Liver (tissue), 9 donors: ENCODE data around the gene SWAP70. TPM values are rescaled to one million over a fixed set of nuclear protein-coding genes. Genes with fewer than 3 reads are reported as not detected.

Experiments used
- DNase-seq: peaks from one replicate; pipeline ENCODE4 v3.0.0-alpha.2; 2017; ENCODE audit warnings: low spot score
- H3K27ac ChIP-seq, 2 donors: one replicate each; pipeline ENCODE4 v1.7.0; 2013; ENCODE audit warnings: inconsistent platforms in 2 of 2, low read length in 2 of 2, control low read depth in 1 of 2, low read depth in 1 of 2, mild to moderate bottlenecking in 1 of 2
- H3K27me3 ChIP-seq, 4 donors: one replicate each; pipeline versions ENCODE4 v1.6.1 to v1.7.0; 2013; ENCODE audit warnings: low read length in 3 of 4, inconsistent platforms in 1 of 4, mild to moderate bottlenecking in 1 of 4, moderate library complexity in 1 of 4; ENCODE audit not compliant: control insufficient read depth in 4 of 4, insufficient read depth in 4 of 4
- H3K36me3 ChIP-seq, 4 donors: one replicate each; pipeline versions ENCODE4 v1.6.1 to v1.7.0; 2013; ENCODE audit warnings: low read length in 3 of 4, mild to moderate bottlenecking in 3 of 4, low read depth in 1 of 4, moderate library complexity in 1 of 4; ENCODE audit not compliant: control insufficient read depth in 4 of 4, insufficient read depth in 3 of 4
- H3K4me1 ChIP-seq, 4 donors: one replicate each; pipeline versions ENCODE4 v1.6.1 to v1.7.0; 2013; ENCODE audit warnings: low read length in 3 of 4, mild to moderate bottlenecking in 3 of 4, moderate library complexity in 1 of 4; ENCODE audit not compliant: control insufficient read depth in 4 of 4, insufficient read depth in 4 of 4
- H3K4me3 ChIP-seq, 3 donors: one replicate each; pipeline versions ENCODE4 v1.6.1 to v1.7.0; 2013; ENCODE audit warnings: low read length in 3 of 3, control low read depth in 1 of 3, low read depth in 1 of 3, mild to moderate bottlenecking in 1 of 3
- H3K9ac ChIP-seq, 2 donors: one replicate each; pipeline ENCODE4 v1.7.0; 2013; ENCODE audit warnings: low read length in 2 of 2, mild to moderate bottlenecking in 2 of 2, moderate library complexity in 2 of 2, control low read depth in 1 of 2, low read depth in 1 of 2
- H3K9me3 ChIP-seq, 4 donors: one replicate each; pipeline versions ENCODE4 v1.6.1 to v1.7.0; 2013; ENCODE audit warnings: low read length in 3 of 4; ENCODE audit not compliant: control insufficient read depth in 4 of 4
- CTCF ChIP-seq: fragments of 150-350 bp; IDR thresholded peaks from 2 replicates; pipeline ENCODE4 v1.5.1; 2017; ENCODE audit warnings: improper control_type of control experiment, low read depth, low read length; ENCODE audit not compliant: missing input control
- EGR1 ChIP-seq, 2 donors: IDR thresholded peaks; 2 replicates each; pipeline ENCODE4 v1.6.1; 2016 to 2018; ENCODE audit warnings: antibody characterized with exemption in 2 of 2, low read depth in 2 of 2
- FOXA1 ChIP-seq: IDR thresholded peaks from 2 replicates; pipeline ENCODE4 v1.6.1; 2016; ENCODE audit warnings: antibody characterized with exemption
- FOXA2 ChIP-seq: IDR thresholded peaks from 2 replicates; pipeline ENCODE4 v1.6.1; 2016; ENCODE audit warnings: antibody characterized with exemption
- GABPA ChIP-seq, 2 donors: IDR thresholded peaks in 1 of 2; conservative IDR thresholded peaks in 1 of 2; 2 replicates each; pipeline ENCODE4 v1.6.1; 2016; ENCODE audit warnings: antibody characterized with exemption in 2 of 2, mild to moderate bottlenecking in 1 of 2, moderate library complexity in 1 of 2
- HNF4A ChIP-seq, 2 donors: conservative IDR thresholded peaks; 2 replicates each; pipeline ENCODE4 v1.6.1; 2016; ENCODE audit warnings: antibody characterized with exemption in 2 of 2, mild to moderate bottlenecking in 2 of 2
- HNF4G ChIP-seq: IDR thresholded peaks from 2 replicates; pipeline ENCODE4 v1.6.1; 2016; ENCODE audit warnings: antibody characterized with exemption
- JUND ChIP-seq, 2 donors: IDR thresholded peaks; 2 replicates each; pipeline ENCODE4 v1.6.1; 2016; ENCODE audit warnings: antibody characterized with exemption in 2 of 2
- MAX ChIP-seq: IDR thresholded peaks from 2 replicates; pipeline ENCODE4 v1.6.1; 2016; ENCODE audit warnings: antibody characterized with exemption
- NR2F2 ChIP-seq: IDR thresholded peaks from 2 replicates; pipeline ENCODE4 v1.6.1; 2016; ENCODE audit warnings: antibody characterized with exemption
- RAD21 ChIP-seq, 2 donors: IDR thresholded peaks; 2 replicates each; pipeline ENCODE4 v1.6.1; 2016; ENCODE audit warnings: antibody characterized with exemption in 2 of 2, mild to moderate bottlenecking in 2 of 2
- SP1 ChIP-seq: IDR thresholded peaks from 2 replicates; pipeline ENCODE4 v1.6.1; 2018; ENCODE audit warnings: antibody characterized with exemption, mild to moderate bottlenecking
- TAF1 ChIP-seq: conservative IDR thresholded peaks from 2 replicates; pipeline ENCODE4 v1.6.1; 2016; ENCODE audit warnings: antibody characterized with exemption, mild to moderate bottlenecking
- YY1 ChIP-seq: IDR thresholded peaks from 2 replicates; pipeline ENCODE4 v1.6.1; 2016; ENCODE audit warnings: antibody characterized with exemption, mild to moderate bottlenecking
- WGBS: extraction: QIAGEN DNeasy Blood & Tissue Kit; methylation state at CpG from one replicate; pipeline ENCODE4 v1.1.7; 2013; 5-methylcytosine and 5-hydroxymethylcytosine counted together
- polyA plus RNA-seq, 2 donors: library from polyadenylated mRNA; stranded (reverse) in 1 of 2; unstranded in 1 of 2; fragments of 200-250 nt in 1 of 2; fragments of >200 nt in 1 of 2; fragmentation: Nextera tagmentation in 1 of 2; extraction: Ambion mirVana in 1 of 2; gene quantifications; one replicate each; pipeline versions ENCODE4 v1.2.1 to v1.2.3, GENCODE V29; 2013 to 2015
- total RNA-seq, 2 donors: library from RNA; depleted of rRNA; stranded (reverse); fragments of >200 nt; gene quantifications; one replicate each; pipeline ENCODE4 v1.2.3, GENCODE V29; 2014
- TF ChIP-seq, protein P1 (sequence below): IDR thresholded peaks from 2 replicates; pipeline ENCODE4 v1.6.1; 2016; ENCODE audit warnings: antibody characterized with exemption, mild to moderate bottlenecking
- TF ChIP-seq, protein P2 (sequence below): IDR thresholded peaks from 2 replicates; pipeline ENCODE4 v1.6.1; 2016; ENCODE audit warnings: antibody characterized with exemption
- TF ChIP-seq, protein P3 (sequence below): IDR thresholded peaks from 2 replicates; pipeline ENCODE4 v1.6.1; 2016; ENCODE audit warnings: antibody characterized with exemption
- donor health status: healthy.
- donor health status: healthy.
- donor health status: healthy.
- donor health status: healthy.
- donor health status: healthy.

The SWAP70 gene
- total and polyA plus RNA-seq, 4 donors, result 4.0 to 8.4 (median 5.8) TPM

DNA sequence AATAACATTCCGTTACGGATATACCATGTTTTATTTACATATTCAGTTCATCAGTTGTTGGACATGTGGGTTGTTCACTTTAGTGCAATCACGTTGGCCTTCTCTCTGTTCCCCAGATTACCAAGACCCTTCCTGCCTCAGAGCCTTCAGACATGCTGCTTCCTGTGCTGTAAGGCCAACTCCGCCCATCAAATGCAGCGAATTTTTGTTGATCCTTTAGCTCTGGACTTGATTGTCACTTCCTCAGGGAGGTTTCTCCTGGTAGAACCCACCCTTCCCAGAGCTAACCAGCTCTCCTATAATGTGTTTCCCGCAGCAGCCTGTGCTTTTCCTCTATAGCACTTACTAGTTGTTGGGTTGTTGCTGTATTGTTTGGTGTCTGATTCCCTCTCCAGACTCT lies 39.4 kb downstream of the SWAP70 start (continued):
- TF ChIP-seq RAD21 (IDR thresholded peaks at IDR 0.05) (no peak), YY1 (no peak)

DNA sequence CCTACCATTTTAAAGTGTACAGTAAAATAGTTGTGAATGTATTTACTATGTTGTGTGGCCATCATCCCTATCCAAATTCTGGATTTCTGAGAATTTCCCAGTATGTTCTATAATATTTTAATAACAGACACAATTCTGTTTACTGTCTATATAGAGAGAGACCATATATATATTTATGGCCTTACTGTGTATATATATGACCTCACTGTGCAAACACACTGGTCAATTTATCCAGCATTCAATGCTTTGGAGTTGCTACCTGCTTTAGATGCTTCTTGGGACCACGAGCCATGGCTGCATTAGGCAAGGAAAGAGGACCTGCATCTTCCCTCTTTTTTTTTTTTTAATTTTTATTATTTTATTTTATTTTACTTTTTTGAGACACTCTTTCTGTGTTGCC lies 40.2 kb downstream of the SWAP70 start:
- no peaks in the 10 kb centered on the region for H3K9me3 ChIP-seq
- H3K4me1 ChIP-seq, result no peaks in the 10 kb centered on the region
- H3K9ac ChIP-seq, result no peak overlapping the region
- no peak for DNase-seq
- H3K4me3 ChIP-seq, result no peak overlapping the region
- TF ChIP-seq HNF4G (no peak), SP1 (no peak), YY1 (no peak), EGR1 (IDR thresholded peaks at IDR 0.05; ENCODE audit: low read depth in 2 of 2) (no peak), GABPA (IDR thresholded peaks at IDR 0.05 in 1 of 2, conservative IDR thresholded peaks at IDR 0.05 in 1 of 2) (no peak), CTCF (no peak), FOXA1 (no peak), JUND (IDR thresholded peaks at IDR 0.05) (no peak), RAD21 (IDR thresholded peaks at IDR 0.05) (no peak), TAF1 (no peak), HNF4A (conservative IDR thresholded peaks at IDR 0.05) (no peak), FOXA2 (no peak), NR2F2 (no peak), MAX (no peak)
- TF ChIP-seq, protein P1, sequence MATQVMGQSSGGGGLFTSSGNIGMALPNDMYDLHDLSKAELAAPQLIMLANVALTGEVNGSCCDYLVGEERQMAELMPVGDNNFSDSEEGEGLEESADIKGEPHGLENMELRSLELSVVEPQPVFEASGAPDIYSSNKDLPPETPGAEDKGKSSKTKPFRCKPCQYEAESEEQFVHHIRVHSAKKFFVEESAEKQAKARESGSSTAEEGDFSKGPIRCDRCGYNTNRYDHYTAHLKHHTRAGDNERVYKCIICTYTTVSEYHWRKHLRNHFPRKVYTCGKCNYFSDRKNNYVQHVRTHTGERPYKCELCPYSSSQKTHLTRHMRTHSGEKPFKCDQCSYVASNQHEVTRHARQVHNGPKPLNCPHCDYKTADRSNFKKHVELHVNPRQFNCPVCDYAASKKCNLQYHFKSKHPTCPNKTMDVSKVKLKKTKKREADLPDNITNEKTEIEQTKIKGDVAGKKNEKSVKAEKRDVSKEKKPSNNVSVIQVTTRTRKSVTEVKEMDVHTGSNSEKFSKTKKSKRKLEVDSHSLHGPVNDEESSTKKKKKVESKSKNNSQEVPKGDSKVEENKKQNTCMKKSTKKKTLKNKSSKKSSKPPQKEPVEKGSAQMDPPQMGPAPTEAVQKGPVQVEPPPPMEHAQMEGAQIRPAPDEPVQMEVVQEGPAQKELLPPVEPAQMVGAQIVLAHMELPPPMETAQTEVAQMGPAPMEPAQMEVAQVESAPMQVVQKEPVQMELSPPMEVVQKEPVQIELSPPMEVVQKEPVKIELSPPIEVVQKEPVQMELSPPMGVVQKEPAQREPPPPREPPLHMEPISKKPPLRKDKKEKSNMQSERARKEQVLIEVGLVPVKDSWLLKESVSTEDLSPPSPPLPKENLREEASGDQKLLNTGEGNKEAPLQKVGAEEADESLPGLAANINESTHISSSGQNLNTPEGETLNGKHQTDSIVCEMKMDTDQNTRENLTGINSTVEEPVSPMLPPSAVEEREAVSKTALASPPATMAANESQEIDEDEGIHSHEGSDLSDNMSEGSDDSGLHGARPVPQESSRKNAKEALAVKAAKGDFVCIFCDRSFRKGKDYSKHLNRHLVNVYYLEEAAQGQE, result no peak
- TF ChIP-seq, protein P2, sequence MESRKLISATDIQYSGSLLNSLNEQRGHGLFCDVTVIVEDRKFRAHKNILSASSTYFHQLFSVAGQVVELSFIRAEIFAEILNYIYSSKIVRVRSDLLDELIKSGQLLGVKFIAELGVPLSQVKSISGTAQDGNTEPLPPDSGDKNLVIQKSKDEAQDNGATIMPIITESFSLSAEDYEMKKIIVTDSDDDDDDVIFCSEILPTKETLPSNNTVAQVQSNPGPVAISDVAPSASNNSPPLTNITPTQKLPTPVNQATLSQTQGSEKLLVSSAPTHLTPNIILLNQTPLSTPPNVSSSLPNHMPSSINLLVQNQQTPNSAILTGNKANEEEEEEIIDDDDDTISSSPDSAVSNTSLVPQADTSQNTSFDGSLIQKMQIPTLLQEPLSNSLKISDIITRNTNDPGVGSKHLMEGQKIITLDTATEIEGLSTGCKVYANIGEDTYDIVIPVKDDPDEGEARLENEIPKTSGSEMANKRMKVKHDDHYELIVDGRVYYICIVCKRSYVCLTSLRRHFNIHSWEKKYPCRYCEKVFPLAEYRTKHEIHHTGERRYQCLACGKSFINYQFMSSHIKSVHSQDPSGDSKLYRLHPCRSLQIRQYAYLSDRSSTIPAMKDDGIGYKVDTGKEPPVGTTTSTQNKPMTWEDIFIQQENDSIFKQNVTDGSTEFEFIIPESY, result no peak
- TF ChIP-seq, protein P3, sequence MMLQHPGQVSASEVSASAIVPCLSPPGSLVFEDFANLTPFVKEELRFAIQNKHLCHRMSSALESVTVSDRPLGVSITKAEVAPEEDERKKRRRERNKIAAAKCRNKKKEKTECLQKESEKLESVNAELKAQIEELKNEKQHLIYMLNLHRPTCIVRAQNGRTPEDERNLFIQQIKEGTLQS, result no peak
- H3K27ac ChIP-seq, result no peak overlapping the region
- 90% methylated on average over 1 of the region's 1 CpG for WGBS
- H3K27me3 ChIP-seq, result no peaks in the 10 kb centered on the region
- no peaks in the 10 kb centered on the region for H3K36me3 ChIP-seq
